Measurements from ENCODE around the gene FBXO27. TPM values are rescaled to one million over a fixed set of nuclear protein-coding genes. Genes with fewer than 3 reads are reported as not detected.
"Not testable (repeated sequence)": the region's sequence is repeated elsewhere in the genome, so short reads cannot be mapped to it uniquely, and the experiment has no call there.

The FBXO27 gene
- total RNA-seq, 2 donors from 2014 or later, result 15.9 to 26.4 TPM

- H3K36me3 ChIP-seq, result no peaks in the 10 kb centered on the region
- no peak for DNase-seq (ENCODE audit: low spot score)
- no peaks in the 10 kb centered on the region for H3K9me3 ChIP-seq
- H3K27me3 ChIP-seq (replicated peaks; ENCODE audit: insufficient read depth), result no peaks in the 10 kb centered on the region
- intact Hi-C loops (cut with DNase I), result no loop called here
- 44% methylated on average over 7 of the region's 7 CpGs for WGBS
- no peak overlapping the region for H3K27ac ChIP-seq
- no peak overlapping the region for H3K4me3 ChIP-seq
- H3K4me1 ChIP-seq (replicated peaks), result no peaks in the 10 kb centered on the region
- TF ChIP-seq CTCF (IDR thresholded peaks at IDR 0.05) (no peak), POLR2A (IDR thresholded peaks at IDR 0.05) (no peak), POLR2AphosphoS5 (IDR thresholded peaks at IDR 0.05) (no peak)
Observed at GRCh38 chr19:39001041-39001440, 31.3 kb downstream of the FBXO27 start.

GRCh38 chr19:38997576-38997975, 34.8 kb downstream of the FBXO27 start:
- H3K27ac ChIP-seq; H3K9me3 ChIP-seq; H3K4me1 ChIP-seq (replicated peaks); intact Hi-C loops (cut with DNase I); H3K4me3 ChIP-seq; H3K27me3 ChIP-seq (replicated peaks; ENCODE audit: insufficient read depth); DNase-seq (ENCODE audit: low spot score); H3K36me3 ChIP-seq: not testable (repeated sequence)
- WGBS, result 91% methylated on average over 3 of the region's 3 CpGs

- H3K36me3 ChIP-seq, result no peaks in the 10 kb centered on the region
- H3K27ac ChIP-seq, result no peak overlapping the region
- WGBS, result 56% methylated on average over 3 of the region's 3 CpGs
- H3K9me3 ChIP-seq, result no peaks in the 10 kb centered on the region
- no peaks in the 10 kb centered on the region for H3K27me3 ChIP-seq (replicated peaks; ENCODE audit: insufficient read depth)
- intact Hi-C loops (cut with DNase I), result no loop called here
- no peak for DNase-seq (ENCODE audit: low spot score)
- no peak for TF ChIP-seq POLR2AphosphoS5 (IDR thresholded peaks at IDR 0.05)
- no peak for TF ChIP-seq CTCF (IDR thresholded peaks at IDR 0.05)
- no peak for TF ChIP-seq POLR2A (IDR thresholded peaks at IDR 0.05)
- no peaks in the 10 kb centered on the region for H3K4me1 ChIP-seq (replicated peaks)
- H3K4me3 ChIP-seq, result no peak overlapping the region
Observed at GRCh38 chr19:38993271-38993670, 39.1 kb downstream of the FBXO27 start.

GRCh38 chr19:38990949-38991697, 41.2 kb downstream of the FBXO27 start:
- no peaks in the 10 kb centered on the region for H3K4me1 ChIP-seq (replicated peaks)
- no peak for DNase-seq (ENCODE audit: low spot score)
- TF ChIP-seq POLR2AphosphoS5 (IDR thresholded peaks at IDR 0.05), result no peak
- TF ChIP-seq CTCF (IDR thresholded peaks at IDR 0.05), result no peak
- TF ChIP-seq POLR2A (IDR thresholded peaks at IDR 0.05), result no peak
- intact Hi-C loops (cut with DNase I), result no loop called here
- WGBS, result 72% methylated on average over 13 of the region's 13 CpGs
- no peaks in the 10 kb centered on the region for H3K36me3 ChIP-seq
- H3K4me3 ChIP-seq, result no peak overlapping the region
- no peaks in the 10 kb centered on the region for H3K27me3 ChIP-seq (replicated peaks; ENCODE audit: insufficient read depth)
- H3K27ac ChIP-seq, result no peak overlapping the region
- no peaks in the 10 kb centered on the region for H3K9me3 ChIP-seq

- H3K9me3 ChIP-seq; DNase-seq (ENCODE audit: low spot score); intact Hi-C loops (cut with DNase I); H3K4me3 ChIP-seq; H3K27ac ChIP-seq; H3K27me3 ChIP-seq (replicated peaks; ENCODE audit: insufficient read depth); H3K36me3 ChIP-seq; H3K4me1 ChIP-seq (replicated peaks): not testable (repeated sequence)
- WGBS, result 81% methylated on average over 1 of the region's 1 CpG
Observed at GRCh38 chr19:38989614-38990013, 42.7 kb downstream of the FBXO27 start.

- Histone ChIP-seq H3K9me3 (no peaks in the 10 kb centered on the region), H3K27ac (no peak overlapping the region), H3K36me3 (no peaks in the 10 kb centered on the region), H3K27me3 (replicated peaks; ENCODE audit: insufficient read depth) (no peaks in the 10 kb centered on the region), H3K4me3 (no peak overlapping the region), H3K4me1 (replicated peaks) (no peaks in the 10 kb centered on the region)
- no peak for TF ChIP-seq POLR2A (IDR thresholded peaks at IDR 0.05)
- TF ChIP-seq CTCF (IDR thresholded peaks at IDR 0.05), result no peak
- TF ChIP-seq POLR2AphosphoS5 (IDR thresholded peaks at IDR 0.05), result no peak
- no peak for DNase-seq (ENCODE audit: low spot score)
- intact Hi-C loops (cut with DNase I), result no loop called here
- 17% methylated on average over 12 of the region's 12 CpGs for WGBS
Observed at GRCh38 chr19:38989066-38989605, 43.2 kb downstream of the FBXO27 start.

- 91% methylated on average over 4 of the region's 4 CpGs for WGBS
- H3K36me3 ChIP-seq; H3K27me3 ChIP-seq (replicated peaks; ENCODE audit: insufficient read depth); H3K27ac ChIP-seq; DNase-seq (ENCODE audit: low spot score); H3K4me3 ChIP-seq; H3K4me1 ChIP-seq (replicated peaks); intact Hi-C loops (cut with DNase I); H3K9me3 ChIP-seq: not testable (repeated sequence)
Observed at GRCh38 chr19:38988627-38989026, 43.7 kb downstream of the FBXO27 start.

GRCh38 chr19:38987745-38988144, 44.6 kb downstream of the FBXO27 start:
- H3K4me3 ChIP-seq; H3K4me1 ChIP-seq (replicated peaks); H3K27ac ChIP-seq; DNase-seq (ENCODE audit: low spot score); H3K27me3 ChIP-seq (replicated peaks; ENCODE audit: insufficient read depth); intact Hi-C loops (cut with DNase I); H3K36me3 ChIP-seq; H3K9me3 ChIP-seq: not testable (repeated sequence)
- WGBS, result 92% methylated on average over 6 of the region's 6 CpGs

All from prostate gland (tissue), 2 donors.